ENCODE data around the gene CENPP. TPM values are rescaled to one million over a fixed set of nuclear protein-coding genes. Genes with fewer than 3 reads are reported as not detected.

The CENPP gene
- total RNA-seq, 1 experiment from 2014 or later: 4.2 TPM

DNA sequence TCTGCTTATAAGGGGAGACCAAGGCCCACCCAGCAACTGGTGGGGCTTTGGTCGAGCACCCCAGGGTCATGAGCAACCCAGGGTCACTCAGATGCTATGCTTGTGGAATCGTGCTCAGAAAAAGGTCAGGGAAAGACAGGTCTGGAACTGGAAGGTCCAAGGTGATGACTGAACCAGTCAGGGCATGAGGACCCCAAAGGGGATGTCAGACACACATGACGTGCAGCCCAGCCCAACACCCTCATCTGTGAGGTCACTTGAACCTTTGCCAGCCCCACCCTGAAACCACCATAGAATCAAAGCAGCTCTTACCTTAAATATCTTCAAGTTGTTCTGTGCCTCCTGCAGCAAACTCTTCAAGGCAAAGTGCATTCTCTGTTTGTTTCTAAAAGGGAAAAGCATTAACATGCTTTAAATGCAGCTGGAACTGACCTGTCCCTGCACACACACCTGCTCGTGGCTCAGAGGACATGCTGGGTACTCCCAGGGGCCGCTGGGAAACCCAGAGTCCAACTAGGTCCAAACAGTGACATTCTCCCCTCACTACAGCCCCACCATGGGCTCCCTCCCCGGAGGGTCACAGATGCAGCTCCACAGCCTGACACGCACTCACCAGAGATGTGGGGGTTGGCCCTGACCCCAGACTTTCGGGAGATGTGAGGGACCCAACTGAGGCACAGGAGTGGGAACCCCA is 314.8 kb downstream of the CENPP start:
- ChIA-PET CTCF (interaction anchor here (1.2 kb wide), 1 partner anchor 312 kb away, joined by 4 read pairs; no protein-coding TSS in a partner anchor), POLR2A (no interaction called here)
- no peak overlapping the region for H3K4me3 Mint-ChIP-seq (ENCODE audit: unreplicated experiment)
- no peaks in the 10 kb centered on the region for H3K27me3 Mint-ChIP-seq (ENCODE audit: insufficient read depth, unreplicated experiment)
- H3K36me3 Mint-ChIP-seq (ENCODE audit: insufficient read depth, unreplicated experiment): peaks cover 95% of the 10 kb centered on the region
- no peak overlapping the region for H3K27ac Mint-ChIP-seq (ENCODE audit: low read depth, unreplicated experiment)
- BruUV-seq (replicated peaks): no TSS peak
- TF ChIP-seq, protein P1, sequence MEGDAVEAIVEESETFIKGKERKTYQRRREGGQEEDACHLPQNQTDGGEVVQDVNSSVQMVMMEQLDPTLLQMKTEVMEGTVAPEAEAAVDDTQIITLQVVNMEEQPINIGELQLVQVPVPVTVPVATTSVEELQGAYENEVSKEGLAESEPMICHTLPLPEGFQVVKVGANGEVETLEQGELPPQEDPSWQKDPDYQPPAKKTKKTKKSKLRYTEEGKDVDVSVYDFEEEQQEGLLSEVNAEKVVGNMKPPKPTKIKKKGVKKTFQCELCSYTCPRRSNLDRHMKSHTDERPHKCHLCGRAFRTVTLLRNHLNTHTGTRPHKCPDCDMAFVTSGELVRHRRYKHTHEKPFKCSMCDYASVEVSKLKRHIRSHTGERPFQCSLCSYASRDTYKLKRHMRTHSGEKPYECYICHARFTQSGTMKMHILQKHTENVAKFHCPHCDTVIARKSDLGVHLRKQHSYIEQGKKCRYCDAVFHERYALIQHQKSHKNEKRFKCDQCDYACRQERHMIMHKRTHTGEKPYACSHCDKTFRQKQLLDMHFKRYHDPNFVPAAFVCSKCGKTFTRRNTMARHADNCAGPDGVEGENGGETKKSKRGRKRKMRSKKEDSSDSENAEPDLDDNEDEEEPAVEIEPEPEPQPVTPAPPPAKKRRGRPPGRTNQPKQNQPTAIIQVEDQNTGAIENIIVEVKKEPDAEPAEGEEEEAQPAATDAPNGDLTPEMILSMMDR (IDR thresholded peaks at IDR 0.05; ENCODE audit: unreplicated experiment): no peak
- H3K4me1 Mint-ChIP-seq (ENCODE audit: insufficient read depth, unreplicated experiment): no peaks in the 10 kb centered on the region
- intact Hi-C loops (cut with micrococcal nuclease): no loop called here
- no peaks in the 10 kb centered on the region for H3K9me3 Mint-ChIP-seq (ENCODE audit: unreplicated experiment)
- DNase-seq (ENCODE audit: unreplicated experiment): no peak

- intact Hi-C loops (cut with micrococcal nuclease): no loop called here
- BruUV-seq (replicated peaks): no TSS peak
- Mint-ChIP-seq H3K27ac (ENCODE audit: low read depth, unreplicated experiment) (no peak overlapping the region), H3K4me3 (ENCODE audit: unreplicated experiment) (no peak overlapping the region), H3K9me3 (ENCODE audit: unreplicated experiment) (no peaks in the 10 kb centered on the region), H3K27me3 (ENCODE audit: insufficient read depth, unreplicated experiment) (no peaks in the 10 kb centered on the region), H3K4me1 (ENCODE audit: insufficient read depth, unreplicated experiment) (no peaks in the 10 kb centered on the region), H3K36me3 (ENCODE audit: insufficient read depth, unreplicated experiment) (peaks cover 95% of the 10 kb centered on the region)
- ChIA-PET POLR2A (no interaction called here), CTCF (interaction anchor here (1.2 kb wide), 1 partner anchor 312 kb away, joined by 4 read pairs; no protein-coding TSS in a partner anchor)
- TF ChIP-seq, protein P1 (IDR thresholded peaks at IDR 0.05; ENCODE audit: unreplicated experiment): no peak
- no peak for DNase-seq (ENCODE audit: unreplicated experiment)
Observed at GRCh38 chr9:92641092-92641809, 315.5 kb downstream of the CENPP start.

GRCh38 chr9:92642041-92642451 is 316.3 kb downstream of the CENPP start:
- H3K4me3 Mint-ChIP-seq (ENCODE audit: unreplicated experiment): no peak overlapping the region
- no peaks in the 10 kb centered on the region for H3K9me3 Mint-ChIP-seq (ENCODE audit: unreplicated experiment)
- POLR2A ChIA-PET: no interaction called here
- no peak overlapping the region for H3K27ac Mint-ChIP-seq (ENCODE audit: low read depth, unreplicated experiment)
- peaks cover 95% of the 10 kb centered on the region for H3K36me3 Mint-ChIP-seq (ENCODE audit: insufficient read depth, unreplicated experiment)
- intact Hi-C loops (cut with micrococcal nuclease): no loop called here
- BruUV-seq (replicated peaks): no TSS peak
- DNase-seq (ENCODE audit: unreplicated experiment): no peak
- H3K27me3 Mint-ChIP-seq (ENCODE audit: insufficient read depth, unreplicated experiment): no peaks in the 10 kb centered on the region
- no peaks in the 10 kb centered on the region for H3K4me1 Mint-ChIP-seq (ENCODE audit: insufficient read depth, unreplicated experiment)
- TF ChIP-seq, protein P1 (IDR thresholded peaks at IDR 0.05; ENCODE audit: unreplicated experiment): no peak
- CTCF ChIA-PET: no interaction called here

GRCh38 chr9:92642564-92642963 is 316.8 kb downstream of the CENPP start:
- BruUV-seq (replicated peaks): no TSS peak
- CTCF ChIA-PET: interaction anchor here (2.9 kb wide), 1 partner anchor 8 kb away, joined by 13 read pairs; no protein-coding TSS in a partner anchor
- TF ChIP-seq, protein P1 (IDR thresholded peaks at IDR 0.05; ENCODE audit: unreplicated experiment): no peak
- H3K4me3 Mint-ChIP-seq (ENCODE audit: unreplicated experiment): no peak overlapping the region
- H3K4me1 Mint-ChIP-seq (ENCODE audit: insufficient read depth, unreplicated experiment): no peaks in the 10 kb centered on the region
- no peaks in the 10 kb centered on the region for H3K9me3 Mint-ChIP-seq (ENCODE audit: unreplicated experiment)
- H3K27ac Mint-ChIP-seq (ENCODE audit: low read depth, unreplicated experiment): no peak overlapping the region
- DNase-seq (ENCODE audit: unreplicated experiment): no peak
- peaks cover 96% of the 10 kb centered on the region for H3K36me3 Mint-ChIP-seq (ENCODE audit: insufficient read depth, unreplicated experiment)
- intact Hi-C loops (cut with micrococcal nuclease): no loop called here
- POLR2A ChIA-PET: no interaction called here
- no peaks in the 10 kb centered on the region for H3K27me3 Mint-ChIP-seq (ENCODE audit: insufficient read depth, unreplicated experiment)

All from MCF 10A (cell line).